Activated CD8-positive, alpha-beta T cell treated with anti-CD3 and anti-CD28 coated beads for 36 hours (primary cell): ENCODE measurements around the gene FARP1. TPM values are rescaled to one million over a fixed set of nuclear protein-coding genes. Genes with fewer than 3 reads are reported as not detected.

Experiments
- ATAC-seq: fragments of 200-7000 bp; cut with Tn5 transposase; one replicate; pipeline ENCODE4 v1.10.0; 2021; ENCODE audit warnings: mild to moderate bottlenecking, moderate library complexity
- CTCF ChIA-PET: fragments of 350-600 bp; sonication (Branson Sonifier 250); formaldehyde crosslinking; loops from one replicate; lab custom pipeline; 2021; ENCODE audit warnings: antibody characterized with exemption; lab: Charles Lee
- POLR2A ChIA-PET: fragments of 350-600 bp; sonication (Branson Sonifier 250); formaldehyde crosslinking; loops from one replicate; lab custom pipeline; 2021; ENCODE audit warnings: antibody characterized with exemption; lab: Charles Lee
- DNase-seq: peaks from one replicate; pipeline ENCODE4 v3.0.0-alpha.2; 2020
- H3K27ac Mint-ChIP-seq: one replicate; pipeline ENCODE4 v1.8.0; 2021; ENCODE audit warnings: mild to moderate bottlenecking, mixed read lengths
- H3K27me3 Mint-ChIP-seq: one replicate; pipeline ENCODE4 v1.8.0; 2021; ENCODE audit warnings: mixed read lengths
- H3K36me3 Mint-ChIP-seq: one replicate; pipeline ENCODE4 v1.8.0; 2021; ENCODE audit warnings: low read depth, mixed read lengths
- H3K4me1 Mint-ChIP-seq: one replicate; pipeline ENCODE4 v1.8.0; 2021; ENCODE audit warnings: low read depth, mixed read lengths
- H3K4me3 Mint-ChIP-seq: one replicate; pipeline ENCODE4 v1.8.0; 2021; ENCODE audit warnings: mild to moderate bottlenecking, moderate library complexity, mixed read lengths
- H3K9me3 Mint-ChIP-seq: one replicate; pipeline ENCODE4 v1.8.0; 2021; ENCODE audit warnings: mixed read lengths
- intact Hi-C: fragments of 100-400 bp; cut with micrococcal nuclease; formaldehyde crosslinking; loops from one replicate; pipeline ENCODE4 v1.10.0; 2022
- total RNA-seq, 2 experiments: library from RNA; stranded (reverse); gene quantifications; one replicate each; pipeline ENCODE4 v1.2.3, GENCODE V29; 2021
- TF ChIP-seq, protein P1 (sequence below): fragments of 200-600 bp; IDR thresholded peaks from one replicate; pipeline ENCODE4 v1.8.0; 2022; ENCODE audit warnings: antibody characterized with exemption, mild to moderate bottlenecking

Gene FARP1
- total RNA-seq, 2 experiments from 2014 or later: 0.27 to 0.43 TPM

DNA sequence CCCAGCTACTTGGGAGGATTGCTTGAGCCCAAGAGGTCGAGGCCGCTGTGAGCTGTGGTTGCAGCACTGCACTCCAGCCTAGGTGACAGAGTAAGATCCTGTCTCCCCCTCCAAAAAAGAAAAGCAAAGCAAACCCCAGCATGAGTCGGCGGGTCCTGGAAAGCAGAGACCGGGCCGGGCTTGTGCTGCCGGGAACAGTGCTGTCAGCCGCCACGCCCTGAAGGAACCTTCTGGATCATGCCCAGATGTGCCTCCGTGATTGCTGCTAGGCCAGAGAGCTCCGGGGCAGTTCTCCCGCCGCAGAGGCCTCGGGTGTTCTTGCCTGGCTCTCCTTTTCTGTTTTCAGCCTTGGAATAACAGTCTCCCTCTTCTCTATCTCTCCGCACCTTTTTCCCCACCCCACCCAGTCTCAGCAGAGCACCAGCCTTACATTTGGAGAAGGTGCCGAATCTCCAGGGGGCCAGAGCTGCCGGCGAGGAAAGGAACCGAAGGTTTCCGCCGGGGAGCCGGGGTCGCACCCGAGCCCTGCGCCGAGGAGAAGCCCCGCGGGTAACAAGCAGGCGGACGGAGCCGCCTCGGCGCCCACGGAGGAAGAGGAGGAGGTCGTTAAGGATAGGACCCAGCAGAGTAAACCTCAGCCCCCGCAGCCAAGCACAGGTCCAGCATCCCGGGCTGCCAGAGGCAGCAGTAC lies 252.1 kb downstream of the FARP1 start:
- Mint-ChIP-seq H3K4me1 (no peaks in the 10 kb centered on the region), H3K9me3 (no peaks in the 10 kb centered on the region), H3K27me3 (peaks cover 3% of the 10 kb centered on the region), H3K4me3 (no peak overlapping the region), H3K36me3 (no peaks in the 10 kb centered on the region), H3K27ac (no peak overlapping the region)
- ChIA-PET POLR2A (interaction anchor here (0.6 kb wide), 1 partner anchor 10 kb away, joined by 3 read pairs; no protein-coding TSS in a partner anchor), CTCF (no interaction called here)
- intact Hi-C loops: no loop called here
- TF ChIP-seq, protein P1, sequence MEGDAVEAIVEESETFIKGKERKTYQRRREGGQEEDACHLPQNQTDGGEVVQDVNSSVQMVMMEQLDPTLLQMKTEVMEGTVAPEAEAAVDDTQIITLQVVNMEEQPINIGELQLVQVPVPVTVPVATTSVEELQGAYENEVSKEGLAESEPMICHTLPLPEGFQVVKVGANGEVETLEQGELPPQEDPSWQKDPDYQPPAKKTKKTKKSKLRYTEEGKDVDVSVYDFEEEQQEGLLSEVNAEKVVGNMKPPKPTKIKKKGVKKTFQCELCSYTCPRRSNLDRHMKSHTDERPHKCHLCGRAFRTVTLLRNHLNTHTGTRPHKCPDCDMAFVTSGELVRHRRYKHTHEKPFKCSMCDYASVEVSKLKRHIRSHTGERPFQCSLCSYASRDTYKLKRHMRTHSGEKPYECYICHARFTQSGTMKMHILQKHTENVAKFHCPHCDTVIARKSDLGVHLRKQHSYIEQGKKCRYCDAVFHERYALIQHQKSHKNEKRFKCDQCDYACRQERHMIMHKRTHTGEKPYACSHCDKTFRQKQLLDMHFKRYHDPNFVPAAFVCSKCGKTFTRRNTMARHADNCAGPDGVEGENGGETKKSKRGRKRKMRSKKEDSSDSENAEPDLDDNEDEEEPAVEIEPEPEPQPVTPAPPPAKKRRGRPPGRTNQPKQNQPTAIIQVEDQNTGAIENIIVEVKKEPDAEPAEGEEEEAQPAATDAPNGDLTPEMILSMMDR: no peak
- DNase-seq: no peak
- ATAC-seq: no peak

DNA sequence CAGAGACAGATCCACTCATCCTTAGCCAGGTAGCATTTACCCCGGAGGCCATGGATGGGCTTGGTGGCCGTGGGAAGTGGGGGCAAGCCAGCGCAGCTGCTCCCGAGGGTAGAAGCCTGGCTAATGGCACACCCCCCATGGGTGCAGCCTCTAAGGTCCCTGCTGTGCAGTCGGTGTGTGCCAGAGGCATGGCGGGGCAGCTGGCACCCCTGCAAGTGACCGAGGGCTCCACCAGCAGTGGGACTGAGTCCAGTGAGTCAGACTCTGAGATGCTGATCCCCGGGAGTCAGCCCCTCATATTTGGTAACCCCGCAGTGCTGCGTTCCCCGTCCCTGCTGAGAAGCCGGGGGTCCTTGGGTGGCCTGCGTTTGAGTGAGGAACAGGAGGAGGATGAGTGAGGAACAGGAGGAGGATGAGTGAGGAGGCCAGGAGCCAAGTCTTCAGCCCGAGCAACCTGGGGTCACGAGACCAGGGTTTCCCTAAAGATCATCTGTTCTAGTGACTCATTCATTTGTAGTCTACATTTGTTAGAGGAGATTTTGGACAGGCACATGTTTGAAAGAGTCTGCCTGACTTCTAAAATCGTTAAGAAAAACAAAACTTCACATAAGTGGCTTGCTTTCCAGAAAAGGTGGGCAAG lies 253.3 kb downstream of the FARP1 start:
- DNase-seq (no peak), ATAC-seq (no peak)
- TF ChIP-seq, protein P1: no peak
- no peak overlapping the region for H3K27ac Mint-ChIP-seq
- H3K4me3 Mint-ChIP-seq: no peak overlapping the region
- H3K27me3 Mint-ChIP-seq: peaks cover 3% of the 10 kb centered on the region
- H3K9me3 Mint-ChIP-seq: no peaks in the 10 kb centered on the region
- ChIA-PET CTCF (interaction anchor here (0.7 kb wide), 1 partner anchor 277 kb away, joined by 3 read pairs; no protein-coding TSS in a partner anchor), POLR2A (no interaction called here)
- H3K4me1 Mint-ChIP-seq: no peaks in the 10 kb centered on the region
- H3K36me3 Mint-ChIP-seq: no peaks in the 10 kb centered on the region
- intact Hi-C loops: no loop called here

DNA sequence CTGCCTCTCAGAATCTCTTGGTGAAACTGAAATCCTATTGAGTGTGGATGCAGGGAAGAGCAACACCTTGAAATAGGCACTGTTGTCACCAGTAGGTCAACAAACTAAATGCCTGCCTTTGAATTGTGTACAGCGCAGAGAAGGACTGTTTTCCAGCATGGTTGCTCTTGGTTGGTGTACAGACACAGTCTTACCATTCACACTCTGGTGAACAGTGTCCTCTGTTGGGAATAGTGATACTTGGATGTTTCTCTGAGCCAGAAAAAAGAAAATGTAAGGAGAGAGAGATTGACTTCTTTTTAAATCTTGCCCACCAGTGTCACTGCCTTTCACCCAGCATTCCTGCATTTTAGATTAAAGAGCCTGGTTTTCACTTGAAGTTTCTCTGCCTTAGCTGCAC lies 254.3 kb downstream of the FARP1 start:
- intact Hi-C loops: no loop called here

DNA sequence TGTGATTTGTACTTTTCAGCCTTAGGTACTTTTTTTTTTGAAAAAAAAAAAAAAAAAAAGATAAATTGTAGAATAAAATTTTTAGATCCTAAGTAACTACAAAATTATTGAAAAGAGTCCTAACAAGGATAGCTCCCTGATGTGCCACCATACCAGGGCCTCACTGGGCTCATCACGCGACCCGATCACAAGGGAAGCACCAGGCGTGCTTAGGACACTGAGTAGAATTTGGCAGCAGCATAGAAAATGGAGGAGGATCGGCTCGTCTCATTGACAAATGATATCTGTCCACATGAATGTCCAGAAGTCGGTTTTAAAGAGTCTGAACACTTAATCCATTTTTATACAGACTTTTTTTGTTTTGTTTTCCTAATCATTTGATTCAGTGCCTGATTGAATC lies 255.0 kb downstream of the FARP1 start:
- ATAC-seq: no peak

More for the DNA sequence above, 254.3 kb downstream of the FARP1 start:
- no peaks in the 10 kb centered on the region for H3K36me3 Mint-ChIP-seq
- ATAC-seq (no peak), DNase-seq (no peak)
- no peaks in the 10 kb centered on the region for H3K9me3 Mint-ChIP-seq
- no peak overlapping the region for H3K4me3 Mint-ChIP-seq
- ChIA-PET POLR2A (no interaction called here), CTCF (no interaction called here)
- no peaks in the 10 kb centered on the region for H3K4me1 Mint-ChIP-seq
- peaks cover 3% of the 10 kb centered on the region for H3K27me3 Mint-ChIP-seq
- H3K27ac Mint-ChIP-seq: no peak overlapping the region
- TF ChIP-seq, protein P1: no peak

More for the DNA sequence above, 255.0 kb downstream of the FARP1 start:
- TF ChIP-seq, protein P1: no peak
- Mint-ChIP-seq H3K9me3 (no peaks in the 10 kb centered on the region), H3K4me1 (no peaks in the 10 kb centered on the region), H3K27me3 (peaks cover 3% of the 10 kb centered on the region), H3K36me3 (no peaks in the 10 kb centered on the region), H3K4me3 (no peak overlapping the region), H3K27ac (no peak overlapping the region)
- ChIA-PET POLR2A (no interaction called here), CTCF (no interaction called here)
- no peak for DNase-seq
- intact Hi-C loops: no loop called here
